Activated naive CD8-positive, alpha-beta T cell (primary cell): ENCODE results near the gene SPATA24.
"Not testable (repeated sequence)": the region's sequence is repeated elsewhere in the genome, so short reads cannot be mapped to it uniquely, and the experiment has no call there.

Source experiments
- H3K27ac Mint-ChIP-seq: one replicate; pipeline ENCODE4 v1.8.0; 2021; ENCODE audit warnings: mixed read lengths
- H3K27me3 Mint-ChIP-seq: one replicate; pipeline ENCODE4 v1.8.0; 2021; ENCODE audit warnings: mixed read lengths
- H3K36me3 Mint-ChIP-seq: one replicate; pipeline ENCODE4 v1.8.0; 2021; ENCODE audit warnings: mixed read lengths
- H3K4me1 Mint-ChIP-seq: one replicate; pipeline ENCODE4 v1.8.0; 2021; ENCODE audit warnings: low read depth, mixed read lengths
- H3K4me3 Mint-ChIP-seq: one replicate; pipeline ENCODE4 v1.8.0; 2021; ENCODE audit warnings: mild to moderate bottlenecking, mixed read lengths
- H3K9me3 Mint-ChIP-seq: one replicate; pipeline ENCODE4 v1.8.0; 2021; ENCODE audit warnings: low read depth, mixed read lengths

SPATA24 gene, protein sequence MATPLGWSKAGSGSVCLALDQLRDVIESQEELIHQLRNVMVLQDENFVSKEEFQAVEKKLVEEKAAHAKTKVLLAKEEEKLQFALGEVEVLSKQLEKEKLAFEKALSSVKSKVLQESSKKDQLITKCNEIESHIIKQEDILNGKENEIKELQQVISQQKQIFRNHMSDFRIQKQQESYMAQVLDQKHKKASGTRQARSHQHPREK

DNA sequence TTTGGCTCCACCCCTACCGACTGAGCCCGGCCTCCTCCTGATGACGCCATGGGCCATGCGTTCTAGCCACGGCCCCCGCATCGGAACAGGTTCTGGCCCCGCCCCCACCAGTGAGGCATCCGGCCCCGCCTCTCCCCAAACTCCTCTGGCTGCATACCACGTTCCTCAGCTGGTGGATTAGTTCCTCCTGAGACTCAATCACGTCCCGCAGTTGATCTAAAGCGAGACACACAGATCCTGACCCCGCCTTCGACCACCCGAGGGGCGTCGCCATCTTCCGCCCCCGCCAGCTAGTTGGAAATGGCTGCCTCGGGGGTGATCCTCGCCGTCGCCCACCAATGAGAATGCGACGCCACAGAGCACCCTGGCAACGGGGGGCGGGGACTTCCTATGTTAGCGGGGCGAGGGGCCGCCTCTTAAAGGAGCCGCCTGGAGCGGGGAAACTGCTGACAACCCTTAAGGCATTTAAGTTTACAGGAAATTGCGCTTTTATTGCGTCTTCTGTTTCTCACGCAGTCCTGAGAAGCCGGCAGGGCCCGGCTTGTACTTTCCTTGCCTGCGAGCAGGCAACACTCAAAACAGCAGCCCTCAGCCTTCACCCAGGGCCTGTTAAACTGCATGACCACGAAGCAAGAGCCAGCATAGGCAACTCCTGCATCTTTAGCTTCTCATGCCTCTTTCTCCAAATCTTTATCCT is at the start of gene SPATA24:
Gene SPATA24, minus strand, starts transcription at position 303 of the 697 bp plus-strand sequence. Its CDS starts 29 bp downstream, at position 274.
- H3K9me3 Mint-ChIP-seq, result no peaks in the 10 kb centered on the region
- no peaks in the 10 kb centered on the region for H3K27me3 Mint-ChIP-seq
- H3K4me1 Mint-ChIP-seq, result peaks cover 29% of the 10 kb centered on the region
- H3K4me3 Mint-ChIP-seq, result peak within 1 kb of the TSS; percentile 96
- peak within 1 kb of the TSS; percentile 100 for H3K27ac Mint-ChIP-seq
- H3K36me3 Mint-ChIP-seq, result no peaks in the 10 kb centered on the region

DNA sequence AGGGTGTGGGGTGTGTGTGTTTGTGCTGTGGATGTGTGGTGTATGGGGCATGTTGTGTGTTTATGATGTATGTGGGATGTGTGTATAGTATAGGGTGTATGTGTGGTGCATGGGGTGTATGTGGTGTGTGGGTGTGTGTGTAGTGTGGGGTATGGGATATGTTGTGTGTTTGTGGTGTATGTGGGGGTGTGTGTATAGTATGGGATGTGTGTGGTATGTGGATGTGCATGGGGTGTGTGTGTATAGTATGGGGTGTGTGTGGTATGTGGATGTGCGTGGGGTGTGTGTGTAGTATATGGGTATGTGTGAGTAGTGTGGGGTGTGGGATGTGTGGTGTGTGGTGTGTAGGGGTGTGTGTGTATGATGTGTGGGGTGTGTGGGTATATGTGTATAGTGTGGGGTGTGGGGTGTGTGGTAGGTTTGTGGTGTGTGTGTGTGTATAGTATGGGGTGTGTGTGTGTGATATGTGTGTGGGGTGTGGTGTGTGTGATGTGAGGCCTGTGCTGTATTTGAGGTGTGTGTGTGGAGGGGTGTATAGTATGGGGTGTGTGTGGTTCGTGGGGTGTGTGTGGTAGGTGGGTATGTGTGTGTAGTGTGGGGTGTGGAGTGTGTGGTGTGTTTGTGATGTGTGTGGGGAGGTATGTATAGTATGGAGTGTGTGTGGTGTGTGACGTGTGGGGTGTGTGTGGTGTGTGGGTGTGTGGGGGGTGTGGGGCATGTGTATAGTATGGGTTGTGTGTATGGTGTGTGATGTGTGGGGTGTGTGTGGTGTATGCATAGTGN is 48.2 kb upstream of the SPATA24 start:
- H3K4me3 Mint-ChIP-seq, result no peak overlapping the region
- peaks cover 42% of the 10 kb centered on the region for H3K4me1 Mint-ChIP-seq
- no peaks in the 10 kb centered on the region for H3K27me3 Mint-ChIP-seq
- H3K27ac Mint-ChIP-seq, result no peak overlapping the region
- H3K9me3 Mint-ChIP-seq, result no peaks in the 10 kb centered on the region
- no peaks in the 10 kb centered on the region for H3K36me3 Mint-ChIP-seq

- Mint-ChIP-seq H3K27me3 (no peaks in the 10 kb centered on the region), H3K4me1 (peaks cover 40% of the 10 kb centered on the region), H3K4me3 (no peak overlapping the region)
These were observed 47.3 kb upstream of the SPATA24 start for GRCh38 chr5:139451176-139451575.

DNA sequence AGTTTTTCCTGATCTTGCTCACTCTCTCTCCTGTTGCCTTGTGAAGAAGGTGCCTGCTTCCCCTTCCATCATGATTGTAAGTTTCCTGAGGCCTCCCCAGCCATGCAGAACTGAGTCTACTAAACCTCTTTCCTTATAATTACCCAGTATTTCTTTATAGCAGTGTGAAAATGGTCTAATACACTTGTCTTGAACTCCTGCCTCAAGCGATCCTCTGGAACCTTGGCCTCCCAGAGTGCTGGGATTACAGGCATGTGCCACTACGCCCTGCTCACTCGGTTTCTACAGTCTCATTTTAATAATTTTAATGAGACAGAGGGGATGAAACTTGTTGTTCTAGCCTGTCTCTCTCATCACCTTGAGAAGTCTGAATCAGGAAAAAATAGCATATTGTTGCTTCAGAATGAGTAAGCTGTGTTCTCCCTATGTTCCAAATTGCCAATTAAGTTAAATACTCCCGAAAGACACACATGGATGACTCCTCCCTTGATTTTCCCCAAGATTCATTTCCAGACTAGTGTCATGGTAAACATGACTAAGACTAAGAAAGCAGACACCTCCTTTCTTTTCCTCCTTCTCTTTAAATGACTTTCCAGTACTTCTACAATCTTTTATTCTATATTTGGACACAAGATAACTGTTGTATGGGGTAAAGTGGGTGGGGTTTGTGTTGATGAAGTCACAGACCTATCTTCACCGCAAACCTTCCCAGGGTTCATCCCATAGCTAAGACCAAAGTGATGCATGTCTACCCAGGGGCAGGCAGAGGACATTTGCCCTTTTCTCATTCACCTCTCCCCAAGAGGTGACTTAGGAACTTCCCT is 43.3 kb upstream of the SPATA24 start:
- Mint-ChIP-seq H3K9me3 (no peaks in the 10 kb centered on the region), H3K4me3 (peak overlapping the region; percentile 8)

More at GRCh38 chr5:139451176-139451575, 47.3 kb upstream of the SPATA24 start:
- no peak overlapping the region for H3K27ac Mint-ChIP-seq
- H3K36me3 Mint-ChIP-seq, result no peaks in the 10 kb centered on the region
- no peaks in the 10 kb centered on the region for H3K9me3 Mint-ChIP-seq

GRCh38 chr5:139445325-139446170 is 41.7 kb upstream of the SPATA24 start:
- no peaks in the 10 kb centered on the region for H3K9me3 Mint-ChIP-seq
- H3K27ac Mint-ChIP-seq, result no peak overlapping the region
- peaks cover 42% of the 10 kb centered on the region for H3K4me1 Mint-ChIP-seq
- no peak overlapping the region for H3K4me3 Mint-ChIP-seq
- H3K27me3 Mint-ChIP-seq, result no peaks in the 10 kb centered on the region
- H3K36me3 Mint-ChIP-seq, result no peaks in the 10 kb centered on the region

More for the DNA sequence above, 43.3 kb upstream of the SPATA24 start:
- no peaks in the 10 kb centered on the region for H3K36me3 Mint-ChIP-seq
- H3K27ac Mint-ChIP-seq, result peak overlapping the region; percentile 86
- no peaks in the 10 kb centered on the region for H3K27me3 Mint-ChIP-seq
- H3K4me1 Mint-ChIP-seq, result peaks cover 42% of the 10 kb centered on the region

DNA sequence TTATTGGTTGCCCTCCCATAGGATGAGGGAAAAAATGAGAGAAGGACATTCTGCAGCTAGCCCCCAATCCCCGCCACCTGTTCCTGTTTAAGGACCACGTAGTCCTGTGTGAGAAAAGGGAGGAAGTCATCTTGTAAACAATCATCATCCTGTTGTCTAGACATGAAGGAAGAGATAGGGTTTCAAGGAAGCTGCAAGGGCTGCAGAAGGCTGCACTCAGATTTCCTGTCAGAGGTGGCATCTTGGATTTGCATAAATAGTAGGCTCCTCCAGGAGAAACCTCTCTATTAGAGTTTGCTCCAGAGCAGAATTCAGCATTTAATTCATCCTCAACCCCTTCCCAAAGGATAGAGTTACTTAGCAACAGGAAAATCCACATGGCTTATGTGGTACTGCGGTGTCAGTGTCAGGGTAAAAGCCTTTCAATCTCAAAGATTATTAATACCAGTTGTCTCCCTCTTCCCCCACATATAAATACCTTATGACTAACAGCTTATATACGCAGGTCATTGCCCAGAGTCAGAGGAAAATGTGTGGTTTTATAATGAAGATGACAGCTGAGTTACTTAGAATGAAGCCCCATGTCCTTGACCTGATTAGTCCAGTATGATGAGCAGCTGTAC is 40.1 kb upstream of the SPATA24 start:
- Mint-ChIP-seq H3K27me3 (no peaks in the 10 kb centered on the region), H3K9me3 (no peaks in the 10 kb centered on the region), H3K36me3 (no peaks in the 10 kb centered on the region), H3K4me1 (peaks cover 52% of the 10 kb centered on the region), H3K4me3 (no peak overlapping the region), H3K27ac (peak overlapping the region; percentile 18)

DNA sequence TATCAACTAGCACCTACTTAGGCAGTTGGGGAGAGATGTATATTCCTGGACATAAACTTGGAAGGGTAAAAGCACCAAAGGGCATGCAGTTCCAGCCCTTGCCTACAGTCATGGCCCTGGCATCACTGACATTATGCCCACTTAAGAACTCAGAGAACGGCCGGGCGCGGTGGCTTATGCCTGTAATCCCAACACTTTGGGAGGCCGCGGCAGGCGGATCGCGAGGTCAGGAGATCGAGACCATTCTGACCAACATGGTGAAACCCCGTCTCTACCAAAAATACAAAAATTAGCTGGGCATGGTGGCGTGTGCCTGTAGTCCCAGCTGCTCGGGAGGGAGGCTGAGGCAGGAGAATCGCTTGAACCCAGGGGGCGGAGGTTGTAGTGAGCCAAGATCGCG is 36.5 kb upstream of the SPATA24 start:
- not testable (repeated sequence) for H3K27ac Mint-ChIP-seq, H3K27me3 Mint-ChIP-seq, H3K36me3 Mint-ChIP-seq, H3K9me3 Mint-ChIP-seq, H3K4me3 Mint-ChIP-seq
- H3K4me1 Mint-ChIP-seq, result peaks cover 40% of the 10 kb centered on the region

- Mint-ChIP-seq H3K27ac (peak within 1 kb of the TSS; percentile 99), H3K4me3 (peak within 1 kb of the TSS; percentile 98), H3K4me1 (peaks cover 39% of the 10 kb centered on the region), H3K27me3 (no peaks in the 10 kb centered on the region), H3K36me3 (peaks cover 4% of the 10 kb centered on the region), H3K9me3 (no peaks in the 10 kb centered on the region)
These were observed 35.4 kb upstream of the SPATA24 start, which contains the start of gene DNAJC18 for GRCh38 chr5:139439013-139439903. Gene DNAJC18, minus strand, starts transcription at chr5:139439525. Its CDS starts 80 bp downstream, at chr5:139439445.

- Mint-ChIP-seq H3K36me3 (peaks cover 4% of the 10 kb centered on the region), H3K27me3 (no peaks in the 10 kb centered on the region), H3K4me1 (peaks cover 33% of the 10 kb centered on the region), H3K4me3 (peak overlapping the region; percentile 98), H3K27ac (peak overlapping the region; percentile 66), H3K9me3 (no peaks in the 10 kb centered on the region)
These were observed 34.8 kb upstream of the SPATA24 start for GRCh38 chr5:139438707-139439012.

DNA sequence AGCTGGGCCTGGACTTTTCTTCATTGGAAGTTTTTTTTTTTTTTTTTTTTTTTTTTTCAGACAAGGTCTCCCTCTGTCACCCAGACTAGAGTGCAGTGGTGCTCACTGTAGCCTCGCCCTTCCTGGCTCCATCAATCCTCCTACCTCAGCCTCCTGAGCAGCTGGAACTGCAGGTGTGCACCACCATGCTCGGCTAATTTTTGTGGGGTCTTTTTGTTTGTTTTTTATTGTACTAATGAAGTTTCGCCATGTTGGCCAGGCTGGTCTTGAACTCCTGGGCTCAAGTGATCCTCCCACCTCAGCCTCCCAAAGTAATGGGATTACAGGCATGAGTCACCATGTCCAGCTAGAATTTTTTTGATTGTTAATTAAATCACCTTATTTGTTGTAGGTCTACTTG is 31.8 kb upstream of the SPATA24 start:
- H3K4me3 Mint-ChIP-seq, result no peak overlapping the region
- peaks cover 4% of the 10 kb centered on the region for H3K36me3 Mint-ChIP-seq
- no peak overlapping the region for H3K27ac Mint-ChIP-seq
- peaks cover 28% of the 10 kb centered on the region for H3K4me1 Mint-ChIP-seq
- no peaks in the 10 kb centered on the region for H3K27me3 Mint-ChIP-seq
- H3K9me3 Mint-ChIP-seq, result no peaks in the 10 kb centered on the region

DNA sequence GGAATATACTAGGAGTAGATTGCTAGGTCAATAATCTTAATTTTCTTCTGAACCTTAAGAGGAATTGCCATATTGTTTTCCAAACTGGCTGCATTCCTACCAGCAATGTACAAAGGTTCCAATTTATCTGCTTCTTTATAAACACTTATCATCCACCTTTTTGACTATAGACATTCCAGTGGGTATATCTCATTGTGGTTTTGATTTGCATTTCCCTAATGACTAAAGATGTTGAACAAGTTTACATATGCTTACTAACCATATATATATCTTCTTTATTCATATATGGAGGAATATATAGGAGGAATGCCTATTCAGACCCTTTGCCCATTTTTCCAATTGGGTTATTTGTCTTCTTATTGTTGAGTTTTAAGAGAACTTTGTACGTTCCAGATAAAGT is 27.8 kb upstream of the SPATA24 start:
- H3K36me3 Mint-ChIP-seq, result peaks cover 4% of the 10 kb centered on the region
- H3K27ac Mint-ChIP-seq, result no peak overlapping the region
- H3K4me1 Mint-ChIP-seq, result peaks cover 15% of the 10 kb centered on the region
- H3K27me3 Mint-ChIP-seq, result no peaks in the 10 kb centered on the region
- H3K4me3 Mint-ChIP-seq, result no peak overlapping the region
- no peaks in the 10 kb centered on the region for H3K9me3 Mint-ChIP-seq

DNA sequence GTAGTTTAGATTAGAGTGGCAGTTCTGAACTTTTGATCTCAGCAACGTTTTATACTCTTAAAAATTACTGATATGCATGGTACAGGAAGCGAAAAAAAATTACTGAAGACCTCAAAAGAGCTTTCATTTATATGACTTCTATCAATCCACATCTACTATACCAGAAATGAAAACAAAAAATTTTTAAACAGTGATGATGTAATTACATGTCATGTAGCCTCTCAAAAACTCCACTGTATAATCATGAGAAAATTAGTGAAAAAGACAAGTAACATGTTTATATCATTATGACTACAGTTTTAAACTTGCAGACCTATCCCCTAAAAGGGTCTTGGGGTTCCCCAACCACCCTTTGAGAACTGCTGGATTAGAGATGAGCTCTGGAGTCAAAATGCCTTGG is 26.1 kb upstream of the SPATA24 start:
- no peaks in the 10 kb centered on the region for H3K9me3 Mint-ChIP-seq
- peaks cover 4% of the 10 kb centered on the region for H3K36me3 Mint-ChIP-seq
- no peak overlapping the region for H3K4me3 Mint-ChIP-seq
- H3K27ac Mint-ChIP-seq, result peak overlapping the region; percentile 58
- peaks cover 15% of the 10 kb centered on the region for H3K4me1 Mint-ChIP-seq
- H3K27me3 Mint-ChIP-seq, result no peaks in the 10 kb centered on the region
